Uterus (tissue), 2 donors: Measurements from ENCODE around the gene ALDH1L1.

Source experiments
- CTCF ChIP-seq, 4 experiments: fragments of 200-600 bp in 2 of 4; fragments of 450-650 bp in 2 of 4; sonication (generic) in 2 of 4; IDR thresholded peaks; one replicate each; pipeline ENCODE4 v1.5.1; 2016 to 2019; ENCODE audit warnings: antibody characterized with exemption in 4 of 4, mild to moderate bottlenecking in 2 of 4, moderate library complexity in 1 of 4
- POLR2A ChIP-seq, 2 donors: fragments of 450-650 bp; IDR thresholded peaks; one replicate each; pipeline ENCODE4 v1.6.1; 2016; ENCODE audit warnings: antibody characterized with exemption in 2 of 2, mild to moderate bottlenecking in 1 of 2, moderate library complexity in 1 of 2

- TF ChIP-seq CTCF (IDR thresholded peaks at IDR 0.05) (no peak), POLR2A (IDR thresholded peaks at IDR 0.05) (no peak)
These were observed 20.8 kb upstream of the ALDH1L1 start for GRCh38 chr3:126201168-126201567.
